Smooth muscle cell (in vitro differentiated cells): Measurements from ENCODE around the gene CCNG1. TPM values are rescaled to one million over a fixed set of nuclear protein-coding genes. Genes with fewer than 3 reads are reported as not detected.

Experiments
- DNase-seq: peaks from one replicate; lab custom pipeline; 2025; ENCODE audit not compliant: unreplicated experiment; lab: John Stamatoyannopoulos, UW
- H2AFZ ChIP-seq: fragments of 200-600 bp; sonication (generic); 2 replicates; pipeline ENCODE4 v1.6.0; 2016; ENCODE audit warnings: antibody characterized with exemption, low read depth, mild to moderate bottlenecking
- H3F3A ChIP-seq: fragments of 200-600 bp; sonication (generic); 2 replicates; pipeline ENCODE4 v1.6.0; 2017; ENCODE audit warnings: antibody characterized with exemption, low read depth
- H3K27ac ChIP-seq: fragments of 200-600 bp; sonication (generic); 2 replicates; pipeline ENCODE4 v1.5.1; 2016; ENCODE audit warnings: low read depth, mild to moderate bottlenecking
- H3K27me3 ChIP-seq: fragments of 200-600 bp; sonication (generic); 2 replicates; pipeline ENCODE4 v1.6.1; 2016; ENCODE audit warnings: low read depth, mild to moderate bottlenecking
- H3K36me3 ChIP-seq: fragments of 200-600 bp; sonication (generic); 2 replicates; pipeline ENCODE4 v1.5.1; 2016; ENCODE audit warnings: low read depth
- H3K4me1 ChIP-seq: fragments of 200-600 bp; sonication (generic); 2 replicates; pipeline ENCODE4 v1.5.1; 2016; ENCODE audit warnings: low read depth
- H3K4me2 ChIP-seq: fragments of 200-600 bp; sonication (generic); 2 replicates; pipeline ENCODE4 v1.6.0; 2016; ENCODE audit warnings: mild to moderate bottlenecking
- H3K4me3 ChIP-seq: fragments of 200-600 bp; sonication (generic); 2 replicates; pipeline ENCODE4 v1.5.1; 2016; ENCODE audit warnings: mild to moderate bottlenecking
- H3K79me2 ChIP-seq: fragments of 200-600 bp; sonication (generic); 2 replicates; pipeline ENCODE4 v1.6.0; 2016; ENCODE audit warnings: low read depth, mild to moderate bottlenecking
- H3K9ac ChIP-seq: fragments of 200-600 bp; sonication (generic); 2 replicates; pipeline ENCODE4 v1.6.0; 2016; ENCODE audit warnings: low read depth
- H3K9me3 ChIP-seq: fragments of 200-600 bp; sonication (generic); replicated peaks from 2 replicates; pipeline ENCODE4 v1.5.1; 2016; ENCODE audit warnings: low read depth
- H4K20me1 ChIP-seq: fragments of 200-600 bp; sonication (generic); 2 replicates; pipeline ENCODE4 v1.6.0; 2016; ENCODE audit warnings: low read depth
- WGBS: methylation state at CpG from one replicate; pipeline ENCODE4 v1.1.7; 2016; ENCODE audit warnings: low lambda C conversion rate; 5-methylcytosine and 5-hydroxymethylcytosine counted together
- polyA plus RNA-seq: library from polyadenylated mRNA; unstranded; fragments of >200 nt; fragmentation: Nextera tagmentation; extraction: Ambion mirVana; gene quantifications from 2 replicates; pipeline ENCODE4 v1.2.1, GENCODE V29; 2016
- total RNA-seq: library from RNA; depleted of rRNA; stranded (reverse); fragments of >200 nt; gene quantifications from 2 replicates; pipeline ENCODE4 v1.2.3, GENCODE V29; 2014
- TF ChIP-seq, protein P1 (sequence below): fragments of 200-600 bp; sonication (generic); IDR thresholded peaks from 2 replicates; pipeline ENCODE4 v1.5.1; 2017; ENCODE audit warnings: borderline replicate concordance, mild to moderate bottlenecking, antibody characterized with exemption; ENCODE audit not compliant: insufficient read depth, poor library complexity, severe bottlenecking

The CCNG1 gene
- total and polyA plus RNA-seq, 2 experiments from 2014 or later = 114 to 247 TPM

DNA sequence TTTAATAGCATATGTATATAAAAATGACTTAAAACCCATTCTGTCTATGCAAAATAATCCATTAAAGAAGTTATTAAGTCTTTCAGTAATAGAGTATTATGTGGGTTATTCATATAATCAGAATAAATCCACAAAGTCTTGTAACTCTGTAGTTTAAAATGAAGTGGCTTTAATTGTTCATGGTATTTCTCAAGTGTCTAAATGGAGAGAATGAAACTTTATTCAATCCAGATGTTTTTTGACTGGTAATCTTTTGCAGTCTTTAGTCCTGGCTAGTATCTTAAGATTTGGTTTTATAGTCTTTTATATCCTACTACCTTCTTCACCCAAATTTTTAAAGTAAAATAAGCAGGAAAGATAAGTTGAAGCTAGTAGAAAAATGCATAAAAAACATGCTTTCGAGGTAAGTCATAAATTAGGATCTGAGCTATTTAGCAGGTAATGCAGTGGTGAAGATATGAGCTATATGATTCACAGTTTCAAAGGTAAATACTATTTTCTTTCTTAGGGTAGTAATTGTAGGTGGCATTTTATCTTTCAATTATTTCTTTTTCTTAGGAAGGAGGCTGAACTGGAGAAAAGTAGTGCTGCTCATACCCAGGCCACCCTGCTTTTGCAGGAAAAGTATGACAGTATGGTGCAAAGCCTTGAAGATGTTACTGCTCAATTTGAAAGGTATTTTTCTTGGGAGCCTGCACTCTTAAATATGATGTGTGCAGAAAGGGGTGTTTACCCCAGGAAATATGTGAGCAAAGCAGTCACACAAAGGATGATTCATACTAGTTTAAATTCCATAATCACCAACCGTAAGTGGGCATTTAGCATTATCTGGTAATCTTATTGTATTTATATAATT is 41.0 kb downstream of the CCNG1 start:
- Histone ChIP-seq H2AFZ (no peak overlapping the region), H4K20me1 (no peaks in the 10 kb centered on the region), H3K27ac (no peak overlapping the region), H3K36me3 (no peaks in the 10 kb centered on the region), H3K4me2 (no peak overlapping the region), H3K9ac (no peak overlapping the region), H3K4me3 (no peak overlapping the region), H3K4me1 (no peaks in the 10 kb centered on the region), H3K27me3 (no peaks in the 10 kb centered on the region), H3K9me3 (no peaks in the 10 kb centered on the region), H3F3A (no peaks in the 10 kb centered on the region), H3K79me2 (no peaks in the 10 kb centered on the region)
- 54% methylated on average over 2 of the region's 2 CpGs for WGBS
- no peak for DNase-seq
- TF ChIP-seq, protein P1, sequence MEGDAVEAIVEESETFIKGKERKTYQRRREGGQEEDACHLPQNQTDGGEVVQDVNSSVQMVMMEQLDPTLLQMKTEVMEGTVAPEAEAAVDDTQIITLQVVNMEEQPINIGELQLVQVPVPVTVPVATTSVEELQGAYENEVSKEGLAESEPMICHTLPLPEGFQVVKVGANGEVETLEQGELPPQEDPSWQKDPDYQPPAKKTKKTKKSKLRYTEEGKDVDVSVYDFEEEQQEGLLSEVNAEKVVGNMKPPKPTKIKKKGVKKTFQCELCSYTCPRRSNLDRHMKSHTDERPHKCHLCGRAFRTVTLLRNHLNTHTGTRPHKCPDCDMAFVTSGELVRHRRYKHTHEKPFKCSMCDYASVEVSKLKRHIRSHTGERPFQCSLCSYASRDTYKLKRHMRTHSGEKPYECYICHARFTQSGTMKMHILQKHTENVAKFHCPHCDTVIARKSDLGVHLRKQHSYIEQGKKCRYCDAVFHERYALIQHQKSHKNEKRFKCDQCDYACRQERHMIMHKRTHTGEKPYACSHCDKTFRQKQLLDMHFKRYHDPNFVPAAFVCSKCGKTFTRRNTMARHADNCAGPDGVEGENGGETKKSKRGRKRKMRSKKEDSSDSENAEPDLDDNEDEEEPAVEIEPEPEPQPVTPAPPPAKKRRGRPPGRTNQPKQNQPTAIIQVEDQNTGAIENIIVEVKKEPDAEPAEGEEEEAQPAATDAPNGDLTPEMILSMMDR = no peak

DNA sequence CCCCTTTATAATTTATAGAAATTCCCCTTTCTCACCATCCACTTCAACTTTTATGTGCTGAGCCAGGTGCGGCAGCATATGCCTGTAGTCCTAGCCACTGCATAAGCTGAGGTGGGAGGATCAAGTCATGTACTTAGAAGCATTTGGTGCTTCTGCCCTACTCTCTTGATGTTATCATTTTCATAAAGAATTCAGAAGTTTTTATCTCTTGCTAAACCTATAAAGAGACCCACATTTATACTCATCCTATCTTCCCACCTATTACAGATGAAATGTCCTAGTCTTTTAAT is 41.5 kb downstream of the CCNG1 start:
- DNase-seq = no peak
- Histone ChIP-seq H3K4me3 (no peak overlapping the region), H4K20me1 (no peaks in the 10 kb centered on the region), H3F3A (no peaks in the 10 kb centered on the region), H3K4me2 (no peak overlapping the region), H3K4me1 (no peaks in the 10 kb centered on the region), H3K9ac (no peak overlapping the region), H3K9me3 (no peaks in the 10 kb centered on the region), H3K36me3 (no peaks in the 10 kb centered on the region), H3K27ac (no peak overlapping the region), H2AFZ (no peak overlapping the region), H3K79me2 (no peaks in the 10 kb centered on the region), H3K27me3 (no peaks in the 10 kb centered on the region)
- 100% methylated on average over 1 of the region's 1 CpG for WGBS
- TF ChIP-seq, protein P1 = no peak

DNA sequence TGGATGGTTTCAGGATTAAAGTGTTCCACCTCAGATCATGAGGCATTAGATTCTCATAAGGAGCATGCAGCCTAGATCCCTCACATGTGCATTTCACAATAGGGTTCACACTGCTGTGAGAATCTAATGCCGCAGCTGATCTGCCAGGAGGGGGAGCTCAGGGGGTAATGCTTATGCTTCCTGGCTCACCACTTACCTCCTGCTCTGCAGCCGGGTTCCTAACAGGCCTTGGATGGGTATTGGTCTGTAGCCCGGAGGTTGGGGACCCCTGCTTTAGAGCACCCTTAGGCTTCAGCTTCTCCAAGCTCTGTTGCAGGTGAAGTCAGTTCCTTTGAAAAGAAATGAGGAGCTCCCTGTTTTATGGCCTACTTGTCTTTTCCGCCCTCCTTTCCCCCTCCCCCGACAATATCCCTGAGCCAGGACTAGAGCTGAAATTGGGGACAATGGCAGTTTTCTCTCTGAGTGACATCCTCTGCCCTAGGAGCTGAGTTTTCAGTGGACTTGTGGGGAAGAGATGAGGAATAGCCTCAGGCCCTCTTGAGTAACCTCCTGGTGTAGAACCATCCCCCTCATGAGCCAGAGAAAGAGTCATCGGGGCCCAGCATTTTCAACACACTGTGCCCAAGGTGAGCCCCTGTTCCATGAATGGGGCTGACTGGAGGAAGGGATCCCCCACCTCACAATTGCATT is 51.8 kb downstream of the CCNG1 start:
- DNase-seq = no peak
- H3K9ac ChIP-seq = no peak overlapping the region
- no peaks in the 10 kb centered on the region for H3K36me3 ChIP-seq
- H2AFZ ChIP-seq = no peak overlapping the region
- no peak overlapping the region for H3K27ac ChIP-seq
- H4K20me1 ChIP-seq = no peaks in the 10 kb centered on the region
- H3K27me3 ChIP-seq = no peaks in the 10 kb centered on the region
- H3K4me1 ChIP-seq = no peaks in the 10 kb centered on the region
- no peaks in the 10 kb centered on the region for H3F3A ChIP-seq
- H3K4me2 ChIP-seq = no peak overlapping the region
- no peak overlapping the region for H3K4me3 ChIP-seq
- no peaks in the 10 kb centered on the region for H3K79me2 ChIP-seq
- H3K9me3 ChIP-seq = no peaks in the 10 kb centered on the region
- TF ChIP-seq, protein P1 = no peak
- 83% methylated on average over 6 of the region's 6 CpGs for WGBS
